B cell (primary cell): ENCODE data around the gene POU5F1. TPM values are rescaled to one million over a fixed set of nuclear protein-coding genes. Genes with fewer than 3 reads are reported as not detected.
"Not testable (repeated sequence)": the region's sequence is repeated elsewhere in the genome, so short reads cannot be mapped to it uniquely, and the experiment has no call there.

ENCODE experiments used
- ATAC-seq: fragments of 200-7000 bp; cut with Tn5 transposase; one replicate; pipeline ENCODE4 v1.10.0; 2021; ENCODE audit warnings: low read depth, mild to moderate bottlenecking, moderate number of reproducible peaks, moderate library complexity
- CTCF ChIA-PET: fragments of 350-600 bp; sonication (Branson Sonifier 250); formaldehyde crosslinking; loops from one replicate; lab custom pipeline; 2021; ENCODE audit warnings: antibody characterized with exemption, inconsistent platforms; lab: Charles Lee
- POLR2A ChIA-PET: fragments of 350-600 bp; sonication (Branson Sonifier 250); formaldehyde crosslinking; loops from one replicate; lab custom pipeline; 2021; ENCODE audit warnings: antibody characterized with exemption; lab: Charles Lee
- DNase-seq: peaks from one replicate; pipeline ENCODE4 v3.0.0; 2013
- H2AFZ ChIP-seq: 2 replicates; pipeline ENCODE4 v1.6.1; 2012; ENCODE audit warnings: mild to moderate bottlenecking, low read depth, low read length; ENCODE audit not compliant: insufficient read depth, poor library complexity, severe bottlenecking
- H3K27ac ChIP-seq, 2 donors: 1 replicate in 1 of 2; 2 replicates in 1 of 2; pipeline ENCODE4 v1.5.1; 2012 to 2013; ENCODE audit warnings: low read length in 2 of 2, mild to moderate bottlenecking in 2 of 2, moderate library complexity in 1 of 2
- H3K27me3 ChIP-seq, 4 experiments: fragments of 200-600 bp in 1 of 4; sonication (generic) in 1 of 4; replicated peaks in 1 of 4; 1 replicate in 2 of 4; 2 replicates in 2 of 4; pipeline versions ENCODE4 v1.6.1 to v1.7.0; 2013 to 2016; ENCODE audit warnings: low read length in 3 of 4, mild to moderate bottlenecking in 2 of 4, mixed read lengths in 1 of 4, moderate library complexity in 1 of 4; ENCODE audit not compliant: insufficient read depth in 4 of 4, control insufficient read depth in 3 of 4; ENCODE audit errors: control extremely low read depth in 1 of 4
- H3K36me3 ChIP-seq, 2 experiments: replicated peaks in 1 of 2; 1 replicate in 1 of 2; 2 replicates in 1 of 2; pipeline versions ENCODE4 v1.6.1 to v1.7.1; 2013; ENCODE audit warnings: low read length in 1 of 2; ENCODE audit not compliant: insufficient read depth in 2 of 2, control insufficient read depth in 1 of 2; ENCODE audit errors: control extremely low read depth in 1 of 2, extremely low read depth in 1 of 2
- H3K4me1 ChIP-seq, 2 donors: fragments of 200-600 bp in 1 of 2; sonication (generic) in 1 of 2; 1 replicate in 1 of 2; 2 replicates in 1 of 2; pipeline versions ENCODE4 v1.5.1 to v1.6.1; 2013 to 2017; ENCODE audit warnings: low read length in 2 of 2; ENCODE audit not compliant: control insufficient read depth in 2 of 2, insufficient read depth in 2 of 2
- H3K4me2 ChIP-seq: replicated peaks from 2 replicates; pipeline ENCODE3; 2012; ENCODE audit warnings: mild to moderate bottlenecking, low read depth, low read length; ENCODE audit not compliant: poor library complexity, severe bottlenecking
- H3K4me3 ChIP-seq, 5 experiments: fragments of 200-600 bp in 1 of 5; sonication (generic) in 1 of 5; 1 replicate in 3 of 5; 2 replicates in 2 of 5; pipeline versions ENCODE4 v1.5.1 to v1.7.0; 2011 to 2016; ENCODE audit warnings: low read length in 4 of 5, mild to moderate bottlenecking in 4 of 5, low read depth in 2 of 5, control low read depth in 1 of 5, moderate library complexity in 1 of 5; ENCODE audit not compliant: insufficient read depth in 1 of 5; ENCODE audit errors: control extremely low read depth in 1 of 5, extremely low read depth in 1 of 5
- H3K79me2 ChIP-seq: fragments of 200-600 bp; sonication (generic); one replicate; pipeline ENCODE4 v1.6.0; 2016; ENCODE audit warnings: low read length; ENCODE audit not compliant: control insufficient read depth, insufficient read depth
- H3K9ac ChIP-seq: fragments of 200-600 bp; sonication (generic); 2 replicates; pipeline ENCODE4 v1.6.1; 2017; ENCODE audit warnings: mild to moderate bottlenecking, low read length, moderate library complexity
- H3K9me3 ChIP-seq, 3 donors: one replicate each; pipeline versions ENCODE4 v1.6.1 to v1.7.1; 2013; ENCODE audit warnings: low read length in 2 of 3; ENCODE audit not compliant: control insufficient read depth in 2 of 3, insufficient read depth in 1 of 3; ENCODE audit errors: control extremely low read depth in 1 of 3
- H4K20me1 ChIP-seq: 2 replicates; pipeline ENCODE4 v1.6.0; 2012; ENCODE audit warnings: mild to moderate bottlenecking, low read length; ENCODE audit not compliant: insufficient read depth, control insufficient read depth, poor library complexity, severe bottlenecking
- H3K27ac Mint-ChIP-seq: one replicate; pipeline ENCODE4 v1.8.0; 2021; ENCODE audit warnings: mixed read lengths
- H3K27me3 Mint-ChIP-seq: one replicate; pipeline ENCODE4 v1.8.0; 2021; ENCODE audit warnings: mixed read lengths
- H3K4me1 Mint-ChIP-seq: one replicate; pipeline ENCODE4 v1.8.0; 2021; ENCODE audit warnings: mixed read lengths
- H3K4me3 Mint-ChIP-seq: one replicate; pipeline ENCODE4 v1.8.0; 2021; ENCODE audit warnings: mixed read lengths
- H3K9me3 Mint-ChIP-seq: one replicate; pipeline ENCODE4 v1.8.0; 2022; ENCODE audit warnings: mixed read lengths; ENCODE audit not compliant: insufficient read depth
- EZH2 ChIP-seq: IDR thresholded peaks from 2 replicates; pipeline ENCODE4 v1.6.1; 2012; ENCODE audit warnings: borderline replicate concordance, low read depth, mild to moderate bottlenecking, moderate library complexity, low read length; ENCODE audit not compliant: insufficient read depth, poor library complexity, severe bottlenecking
- WGBS: methylation state at CpG from one replicate; pipeline ENCODE4 v1.1.5; 2013; ENCODE audit warnings: missing lambda C conversion rate; ENCODE audit not compliant: insufficient coverage; 5-methylcytosine and 5-hydroxymethylcytosine counted together
- intact Hi-C: fragments of 100-400 bp; cut with micrococcal nuclease; formaldehyde crosslinking; loops from one replicate; pipeline ENCODE4 v1.10.0; 2022
- polyA minus RNA-seq: library from RNA; depleted of rRNA, polyadenylated mRNA; stranded (reverse); fragments of >200 nt; gene quantifications from 2 replicates; pipeline ENCODE4 v1.2.3, GENCODE V29; 2012
- polyA plus RNA-seq: library from polyadenylated mRNA; depleted of rRNA; stranded (reverse); fragments of >200 nt; gene quantifications from 2 replicates; pipeline ENCODE4 v1.2.3, GENCODE V29; 2012
- total RNA-seq, 2 donors: library from RNA; stranded (reverse); fragments of 120-200 nt in 1 of 2; gene quantifications; 1 replicate in 1 of 2; 2 replicates in 1 of 2; pipeline versions ENCODE4 v1.2.3 to v1.2.4, GENCODE V29; 2013 to 2022
- TF ChIP-seq, protein P1 (sequence below): fragments of 200-600 bp; IDR thresholded peaks from one replicate; pipeline ENCODE4 v1.8.0; 2022; ENCODE audit warnings: antibody characterized with exemption, mild to moderate bottlenecking

POU5F1 gene
- 0.76 and 0.83 TPM in 2 replicates for total RNA-seq
- total RNA-seq (2013) = 0.28 TPM
- polyA plus RNA-seq = 0.26 and 0.88 TPM in 2 replicates
- polyA minus RNA-seq = 0.26 TPM in 1 of 2 replicates, not detected in the other

DNA sequence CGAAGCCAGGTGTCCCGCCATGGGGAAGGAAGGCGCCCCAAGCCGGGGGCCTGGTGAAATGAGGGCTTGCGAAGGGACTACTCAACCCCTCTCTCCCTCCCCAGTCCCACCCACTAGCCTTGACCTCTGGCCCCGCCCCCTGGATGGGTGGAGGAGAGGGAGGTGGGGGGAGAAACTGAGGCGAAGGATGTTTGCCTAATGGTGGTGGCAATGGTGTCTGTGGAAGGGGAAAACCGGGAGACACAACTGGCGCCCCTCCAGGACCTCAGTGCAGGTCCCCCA lies at the start of gene POU5F1:
Gene POU5F1, minus strand, starts transcription at position 83 of the 282 bp plus-strand sequence. Its CDS starts 62 bp downstream, at position 21.
- Mint-ChIP-seq H3K4me3 (no peak within 1 kb of the TSS), H3K9me3 (no peaks in the 10 kb centered on the region), H3K4me1 (peaks cover 2% of the 10 kb centered on the region), H3K27me3 (no peaks in the 10 kb centered on the region), H3K27ac (no peak within 1 kb of the TSS)
- no peaks in the 10 kb centered on the region for H3K9me3 ChIP-seq
- H3K4me3 ChIP-seq = no peak within 1 kb of the TSS
- no peak for DNase-seq
- H3K79me2 ChIP-seq = no peaks in the 10 kb centered on the region
- no peaks in the 10 kb centered on the region for H4K20me1 ChIP-seq
- no CpG with 5 or more reads among the region's 9 CpGs for WGBS
- ChIA-PET CTCF (interaction anchor here (1.0 to 1.2 kb wide), 2 partner anchors 33 to 274 kb away, joined by 3 read pairs; no protein-coding TSS in a partner anchor), POLR2A (no interaction called here)
- peaks cover 0 to 2% of the 10 kb centered on the region in 2 donors for H3K4me1 ChIP-seq
- H3K27me3 ChIP-seq = no peaks in the 10 kb centered on the region
- no peak within 1 kb of the TSS for H3K27ac ChIP-seq
- no peaks in the 10 kb centered on the region for H3K36me3 ChIP-seq
- no peak within 1 kb of the TSS for H2AFZ ChIP-seq
- no peak within 1 kb of the TSS for H3K9ac ChIP-seq
- intact Hi-C loops = no loop called here
- no peak for TF ChIP-seq EZH2
- TF ChIP-seq, protein P1, sequence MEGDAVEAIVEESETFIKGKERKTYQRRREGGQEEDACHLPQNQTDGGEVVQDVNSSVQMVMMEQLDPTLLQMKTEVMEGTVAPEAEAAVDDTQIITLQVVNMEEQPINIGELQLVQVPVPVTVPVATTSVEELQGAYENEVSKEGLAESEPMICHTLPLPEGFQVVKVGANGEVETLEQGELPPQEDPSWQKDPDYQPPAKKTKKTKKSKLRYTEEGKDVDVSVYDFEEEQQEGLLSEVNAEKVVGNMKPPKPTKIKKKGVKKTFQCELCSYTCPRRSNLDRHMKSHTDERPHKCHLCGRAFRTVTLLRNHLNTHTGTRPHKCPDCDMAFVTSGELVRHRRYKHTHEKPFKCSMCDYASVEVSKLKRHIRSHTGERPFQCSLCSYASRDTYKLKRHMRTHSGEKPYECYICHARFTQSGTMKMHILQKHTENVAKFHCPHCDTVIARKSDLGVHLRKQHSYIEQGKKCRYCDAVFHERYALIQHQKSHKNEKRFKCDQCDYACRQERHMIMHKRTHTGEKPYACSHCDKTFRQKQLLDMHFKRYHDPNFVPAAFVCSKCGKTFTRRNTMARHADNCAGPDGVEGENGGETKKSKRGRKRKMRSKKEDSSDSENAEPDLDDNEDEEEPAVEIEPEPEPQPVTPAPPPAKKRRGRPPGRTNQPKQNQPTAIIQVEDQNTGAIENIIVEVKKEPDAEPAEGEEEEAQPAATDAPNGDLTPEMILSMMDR = no peak
- no peak within 1 kb of the TSS for H3K4me2 ChIP-seq
- no peak for ATAC-seq

DNA sequence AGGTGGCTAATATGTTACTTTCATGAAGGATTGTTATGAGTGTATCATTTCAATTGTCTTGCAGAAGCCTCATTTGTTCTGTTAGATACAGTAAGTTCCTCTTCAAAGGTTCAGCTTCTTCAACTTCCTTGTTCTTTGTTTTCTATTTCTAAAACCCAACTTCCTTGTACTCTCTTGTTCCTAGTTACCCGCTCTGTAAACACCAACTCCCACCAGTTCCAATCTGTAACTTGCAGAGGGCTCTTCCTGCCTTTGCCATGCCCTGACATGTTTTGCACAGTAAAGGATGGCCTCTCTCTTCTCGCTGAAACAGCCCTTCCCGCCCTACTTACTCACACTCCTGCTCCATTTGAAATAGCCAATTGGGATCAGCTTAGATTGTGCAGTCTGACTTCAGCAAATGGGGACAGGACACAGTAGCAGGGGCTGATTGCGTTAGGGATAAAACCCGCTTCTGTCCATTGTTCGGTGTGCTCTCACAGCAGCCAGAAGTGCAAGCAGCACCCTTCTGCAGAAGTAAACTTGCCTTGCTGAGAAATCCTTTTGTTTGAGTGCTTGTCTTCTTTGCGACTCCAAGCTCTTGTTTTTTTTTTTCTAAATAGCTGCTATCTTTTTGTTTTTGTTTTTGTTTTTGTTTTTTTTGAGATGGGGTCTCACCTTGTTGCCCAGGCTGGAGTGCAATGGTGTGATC lies 45.9 kb upstream of the POU5F1 start:
- Histone ChIP-seq H3K4me3 (peak overlapping the region in 1 of 5 experiments; percentile 20), H3K4me1 (peaks cover 9 to 13% of the 10 kb centered on the region in 2 donors), H3K4me2 (peak overlapping the region; percentile 19), H3K79me2 (no peaks in the 10 kb centered on the region), H3K27ac (peak overlapping the region; percentile 64 to 66), H3K36me3 (no peaks in the 10 kb centered on the region), H3K27me3 (no peaks in the 10 kb centered on the region), H4K20me1 (no peaks in the 10 kb centered on the region), H2AFZ (peak overlapping the region; percentile 31), H3K9me3 (peaks cover 2 to 24% (median 18%) of the 10 kb centered on the region in 3 donors), H3K9ac (no peak overlapping the region)
- 80% methylated on average over 5 of the region's 7 CpGs for WGBS
- Mint-ChIP-seq H3K27me3 (no peaks in the 10 kb centered on the region), H3K4me1 (peaks cover 7% of the 10 kb centered on the region), H3K4me3 (peak overlapping the region; percentile 8), H3K9me3 (peaks cover 4% of the 10 kb centered on the region), H3K27ac (peak overlapping the region; percentile 70)
- ChIA-PET CTCF (interaction anchor here (0.7 to 1.1 kb wide), 4 partner anchors 11 to 865 kb away, joined by 3 to 4 read pairs (median 3); no protein-coding TSS in a partner anchor), POLR2A (interaction anchor here (0.6 to 1.1 kb wide), 2 partner anchors 14 to 52 kb away, joined by 3 to 7 read pairs; no protein-coding TSS in a partner anchor)
- DNase-seq (peak; percentile 25), ATAC-seq (peak; percentile 41)
- intact Hi-C loops = no loop called here
- TF ChIP-seq, protein P1 = no peak
- TF ChIP-seq EZH2 = no peak

- H3K27me3 ChIP-seq, H4K20me1 ChIP-seq, H3K4me3 Mint-ChIP-seq, H3K9me3 Mint-ChIP-seq, H3K9ac ChIP-seq, CTCF ChIA-PET, H3K27ac Mint-ChIP-seq, H3K4me2 ChIP-seq, H3K27ac ChIP-seq, H3K4me3 ChIP-seq, DNase-seq, intact Hi-C loops, H3K27me3 Mint-ChIP-seq, H3K4me1 Mint-ChIP-seq, H2AFZ ChIP-seq, H3K36me3 ChIP-seq, ATAC-seq, H3K79me2 ChIP-seq: not testable (repeated sequence)
- Histone ChIP-seq H3K9me3 (peaks cover 2 to 24% (median 18%) of the 10 kb centered on the region in 3 donors), H3K4me1 (peaks cover 9 to 13% of the 10 kb centered on the region in 2 donors)
- POLR2A ChIA-PET = interaction anchor here (1.1 kb wide), 1 partner anchor 13 kb away, joined by 7 read pairs; no protein-coding TSS in a partner anchor
- no CpG with 5 or more reads among the region's 2 CpGs for WGBS
Measured at GRCh38 chr6:31215216-31215615, 44.7 kb upstream of the POU5F1 start.
